ENCODE measurements around the gene RASGEF1B. TPM values are rescaled to one million over a fixed set of nuclear protein-coding genes. Genes with fewer than 3 reads are reported as not detected.

The RASGEF1B gene
- 3.0 and 4.6 TPM in 2 replicates for total RNA-seq
- polyA plus RNA-seq = 2.9 and 3.7 TPM in 2 replicates

DNA sequence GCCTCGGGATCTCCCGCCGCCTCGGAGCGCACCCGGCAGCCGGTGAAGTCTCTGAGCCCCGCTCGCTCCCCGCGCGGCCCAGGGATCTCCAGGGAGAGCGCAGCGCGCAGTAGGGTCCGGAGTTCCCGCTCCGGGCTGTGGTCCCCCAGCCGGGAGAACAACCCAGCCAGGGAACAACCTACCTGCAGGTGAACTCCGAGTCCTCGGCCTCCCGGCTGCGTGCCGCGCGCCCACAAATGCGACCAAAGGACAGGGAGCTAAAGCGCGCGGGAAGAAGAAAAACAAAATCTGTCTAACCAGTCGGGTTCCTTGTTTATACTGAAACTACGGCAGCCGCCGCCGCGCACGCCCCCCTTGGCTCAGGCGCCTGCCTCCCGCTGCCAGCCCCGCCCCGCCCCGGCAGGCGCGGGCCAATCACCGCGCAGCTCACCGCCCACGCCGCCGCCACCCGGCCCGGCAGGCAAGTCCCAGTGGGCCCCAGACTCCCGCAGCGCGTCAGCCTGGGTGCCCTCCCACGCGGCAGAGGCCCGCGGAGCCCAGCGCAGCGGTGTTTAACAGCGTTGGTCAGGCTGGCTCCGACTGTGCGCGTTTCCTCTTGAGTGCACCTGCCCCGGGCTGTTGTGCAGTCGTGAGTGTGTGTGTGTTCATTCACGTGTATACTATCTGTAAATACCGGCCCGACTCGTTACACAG lies at the start of gene RASGEF1B:
RASGEF1B (minus strand) TSS at position 320 of the 693 bp plus-strand sequence. CDS start 12,399 bp downstream, outside the sequence.
- peak within 1 kb of the TSS; percentile 11 for H3K27ac ChIP-seq
- TF ChIP-seq, protein P1, sequence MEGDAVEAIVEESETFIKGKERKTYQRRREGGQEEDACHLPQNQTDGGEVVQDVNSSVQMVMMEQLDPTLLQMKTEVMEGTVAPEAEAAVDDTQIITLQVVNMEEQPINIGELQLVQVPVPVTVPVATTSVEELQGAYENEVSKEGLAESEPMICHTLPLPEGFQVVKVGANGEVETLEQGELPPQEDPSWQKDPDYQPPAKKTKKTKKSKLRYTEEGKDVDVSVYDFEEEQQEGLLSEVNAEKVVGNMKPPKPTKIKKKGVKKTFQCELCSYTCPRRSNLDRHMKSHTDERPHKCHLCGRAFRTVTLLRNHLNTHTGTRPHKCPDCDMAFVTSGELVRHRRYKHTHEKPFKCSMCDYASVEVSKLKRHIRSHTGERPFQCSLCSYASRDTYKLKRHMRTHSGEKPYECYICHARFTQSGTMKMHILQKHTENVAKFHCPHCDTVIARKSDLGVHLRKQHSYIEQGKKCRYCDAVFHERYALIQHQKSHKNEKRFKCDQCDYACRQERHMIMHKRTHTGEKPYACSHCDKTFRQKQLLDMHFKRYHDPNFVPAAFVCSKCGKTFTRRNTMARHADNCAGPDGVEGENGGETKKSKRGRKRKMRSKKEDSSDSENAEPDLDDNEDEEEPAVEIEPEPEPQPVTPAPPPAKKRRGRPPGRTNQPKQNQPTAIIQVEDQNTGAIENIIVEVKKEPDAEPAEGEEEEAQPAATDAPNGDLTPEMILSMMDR (IDR thresholded peaks at IDR 0.05; ENCODE audit: low read depth, low read length) = no peak
- H3K4me1 ChIP-seq (ENCODE audit: low read depth) = peaks cover 8% of the 10 kb centered on the region
- H3K27me3 ChIP-seq = no peaks in the 10 kb centered on the region
- H3K4me3 ChIP-seq = peak within 1 kb of the TSS; percentile 58
- no peaks in the 10 kb centered on the region for H3K9me3 ChIP-seq (ENCODE audit: low read depth)
- H3K36me3 ChIP-seq = no peaks in the 10 kb centered on the region
- peak; percentile 90 to 95 for DNase-seq (ENCODE audit: low read depth in 1 of 2, low spot score in 1 of 2)

DNA sequence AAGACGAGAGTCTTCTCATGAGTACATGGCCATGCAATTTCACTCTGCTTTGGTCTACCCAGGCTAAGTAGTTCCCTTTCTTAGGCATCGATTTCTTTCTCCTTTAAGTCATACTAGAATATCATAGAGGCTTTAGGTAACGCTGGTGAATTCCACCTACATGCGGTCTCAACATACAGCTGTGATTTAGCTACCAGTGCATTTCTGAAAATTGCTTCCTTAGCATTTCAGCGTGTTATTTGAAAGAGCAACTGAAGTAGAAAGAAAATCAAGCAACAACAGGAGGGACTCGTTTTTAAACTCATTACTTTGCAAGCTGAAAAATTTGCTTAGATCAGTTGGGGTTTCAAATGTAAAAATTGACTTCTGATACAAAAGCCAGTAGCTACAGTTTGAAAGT lies 48.1 kb upstream of the RASGEF1B start:
- no peak overlapping the region for H3K27ac ChIP-seq
- H3K9me3 ChIP-seq (ENCODE audit: low read depth) = no peaks in the 10 kb centered on the region
- no peaks in the 10 kb centered on the region for H3K36me3 ChIP-seq
- TF ChIP-seq, protein P1 (IDR thresholded peaks at IDR 0.05; ENCODE audit: low read depth, low read length) = no peak
- H3K4me3 ChIP-seq = no peak overlapping the region
- DNase-seq (ENCODE audit: low read depth in 1 of 2, low spot score in 1 of 2) = no peak
- H3K27me3 ChIP-seq = no peaks in the 10 kb centered on the region
- no peaks in the 10 kb centered on the region for H3K4me1 ChIP-seq (ENCODE audit: low read depth)

DNA sequence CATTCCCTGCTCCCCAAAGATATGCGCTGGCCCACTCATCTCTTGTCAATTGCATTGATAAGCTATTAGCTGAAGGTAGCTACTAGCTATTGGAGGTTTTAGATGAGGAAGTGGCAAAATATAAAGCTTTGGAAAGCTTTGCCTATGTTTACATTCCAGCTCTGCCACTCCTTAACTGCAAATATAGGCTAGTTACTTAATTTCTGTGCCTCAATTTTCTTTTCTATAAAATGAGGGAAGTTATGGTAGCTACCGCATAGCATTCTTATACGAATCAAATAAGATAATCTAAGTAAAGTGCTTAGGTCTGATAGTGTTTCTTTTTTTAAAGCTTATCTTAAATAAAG lies 47.7 kb upstream of the RASGEF1B start:
- no peaks in the 10 kb centered on the region for H3K9me3 ChIP-seq (ENCODE audit: low read depth)
- no peak overlapping the region for H3K4me3 ChIP-seq
- TF ChIP-seq, protein P1 (IDR thresholded peaks at IDR 0.05; ENCODE audit: low read depth, low read length) = no peak
- no peaks in the 10 kb centered on the region for H3K36me3 ChIP-seq
- no peaks in the 10 kb centered on the region for H3K27me3 ChIP-seq
- DNase-seq (ENCODE audit: low read depth in 1 of 2, low spot score in 1 of 2) = no peak
- H3K4me1 ChIP-seq (ENCODE audit: low read depth) = no peaks in the 10 kb centered on the region
- H3K27ac ChIP-seq = no peak overlapping the region

DNA sequence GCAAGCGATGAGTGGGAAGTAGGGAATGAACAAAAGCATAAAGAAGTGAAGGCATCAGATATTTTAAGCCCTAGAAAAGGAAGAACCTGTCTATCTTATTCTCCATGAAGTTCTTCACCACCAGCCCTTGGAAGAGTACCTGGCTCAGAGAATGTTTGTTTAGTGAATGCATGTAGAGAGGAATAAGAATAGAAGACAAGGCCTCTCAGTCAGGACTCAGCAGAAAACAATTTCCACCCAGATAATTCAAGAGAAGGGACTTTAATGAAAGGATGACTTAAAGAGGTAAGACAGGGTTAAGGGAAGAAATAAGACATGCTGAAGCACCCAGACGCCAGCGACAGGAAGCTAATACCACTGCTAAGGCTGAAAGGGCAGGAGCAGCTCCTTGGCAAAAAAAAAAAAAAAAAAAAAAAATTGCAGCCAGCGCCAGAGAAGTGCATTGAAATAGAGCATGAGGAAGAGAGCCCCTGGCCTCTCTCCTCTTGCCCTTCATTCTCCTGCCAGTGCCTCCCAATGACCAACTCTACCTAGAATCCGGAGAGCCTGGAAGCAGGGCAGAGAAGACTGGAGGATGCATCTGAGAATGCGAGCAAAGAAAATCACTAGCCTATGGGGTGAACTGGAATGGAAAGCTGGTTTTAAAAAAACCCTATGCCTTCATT lies 47.2 kb upstream of the RASGEF1B start:
- Histone ChIP-seq H3K4me1 (ENCODE audit: low read depth) (no peaks in the 10 kb centered on the region), H3K27ac (no peak overlapping the region), H3K27me3 (no peaks in the 10 kb centered on the region), H3K9me3 (ENCODE audit: low read depth) (no peaks in the 10 kb centered on the region), H3K4me3 (no peak overlapping the region), H3K36me3 (no peaks in the 10 kb centered on the region)
- TF ChIP-seq, protein P1 (IDR thresholded peaks at IDR 0.05; ENCODE audit: low read depth, low read length) = no peak
- DNase-seq (ENCODE audit: low read depth in 1 of 2, low spot score in 1 of 2) = no peak

DNA sequence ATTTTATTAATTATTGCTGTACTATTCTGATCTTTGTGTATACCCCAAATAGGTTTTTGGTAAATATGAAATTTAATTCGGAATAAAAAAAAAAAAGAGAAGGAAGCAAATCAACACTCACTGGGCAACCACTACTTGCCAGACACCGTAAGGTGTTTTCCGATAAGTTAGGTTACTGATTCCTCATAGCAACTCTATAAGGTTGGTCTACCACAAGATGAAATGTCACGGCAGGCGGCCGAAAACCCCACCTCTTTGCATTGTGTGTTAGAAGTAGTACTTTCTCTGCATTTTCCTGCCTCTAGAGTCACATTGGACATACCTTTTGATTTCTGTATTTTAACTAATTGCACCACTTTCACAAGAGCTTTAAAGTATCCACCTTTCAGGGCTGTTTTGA lies 44.5 kb upstream of the RASGEF1B start:
- H3K27me3 ChIP-seq = no peaks in the 10 kb centered on the region
- no peaks in the 10 kb centered on the region for H3K4me1 ChIP-seq (ENCODE audit: low read depth)
- no peak overlapping the region for H3K4me3 ChIP-seq
- no peaks in the 10 kb centered on the region for H3K36me3 ChIP-seq
- TF ChIP-seq, protein P1 (IDR thresholded peaks at IDR 0.05; ENCODE audit: low read depth, low read length) = no peak
- no peaks in the 10 kb centered on the region for H3K9me3 ChIP-seq (ENCODE audit: low read depth)
- H3K27ac ChIP-seq = no peak overlapping the region
- no peak for DNase-seq (ENCODE audit: low read depth in 1 of 2, low spot score in 1 of 2)

Data from cardiac muscle cell (in vitro differentiated cells and primary cell).